K562 (cell line): Measurements from ENCODE around the gene KLHL12. TPM values are rescaled to one million over a fixed set of nuclear protein-coding genes. Genes with fewer than 3 reads are reported as not detected.

Source experiments
- ATAC-seq: fragments of 200-7000 bp; cut with Tn5 transposase; 3 replicates; pipeline ENCODE4 v1.9.1; 2020; ENCODE audit warnings: moderate library complexity
- BruUV-seq: library from RNA; stranded (reverse); fragments of 400-500 nt; replicated peaks from 2 replicates; lab custom pipeline; 2021; lab: Mats Ljungman, UMichigan
- CTCF ChIA-PET: fragments of 300-600 bp; formaldehyde crosslinking; extraction: SDS; loops from one replicate; lab custom pipeline; 2021; ENCODE audit warnings: low intra/inter-chr PET ratio; lab: Yijun Ruan, JAX
- POLR2A ChIA-PET: fragments of 300-600, 350-650 bp; sonication (Branson Sonifier 250); formaldehyde crosslinking; extraction: SDS; loops from one replicate; lab custom pipeline; 2021; ENCODE audit warnings: antibody characterized with exemption, inconsistent platforms; lab: Yijun Ruan, JAX
- DNase-seq, 4 experiments: peaks; one replicate each; pipeline versions ENCODE4 v3.0.0 to v3.0.0-alpha.2; 2011 to 2018; ENCODE audit warnings: low spot score in 3 of 4, mixed read lengths in 3 of 4; ENCODE audit errors: extremely low read depth in 1 of 4
- FAIRE-seq: peaks from 2 replicates; lab custom pipeline; 2011; peaks lifted over from hg19 to GRCh38; lab: Jason Lieb, UNC
- H2AFZ ChIP-seq: 2 replicates; pipeline ENCODE4 v1.6.0; 2011; ENCODE audit warnings: low read depth, low read length, control low read depth, inconsistent platforms
- H3K27ac ChIP-seq: fragments of 200-600 bp; 3 replicates; pipeline ENCODE4 v1.8.0; 2011; ENCODE audit warnings: low read depth, mild to moderate bottlenecking, control low read depth, inconsistent platforms, low read length, moderate library complexity, mixed read lengths; ENCODE audit errors: extremely low read depth
- H3K27me3 ChIP-seq, 2 experiments: fragments of 300-600 bp in 1 of 2; 2 replicates in 1 of 2; 3 replicates in 1 of 2; pipeline versions ENCODE4 v1.6.0 to v1.8.0; 2011; ENCODE audit warnings: inconsistent platforms in 2 of 2, low read length in 2 of 2, mild to moderate bottlenecking in 1 of 2, mixed read lengths in 1 of 2, moderate library complexity in 1 of 2; ENCODE audit not compliant: control insufficient read depth in 2 of 2, insufficient read depth in 2 of 2
- H3K36me3 ChIP-seq: fragments of 300-600 bp; 3 replicates; pipeline ENCODE4 v1.8.0; 2011; ENCODE audit warnings: mild to moderate bottlenecking, low read length, inconsistent platforms; ENCODE audit not compliant: control insufficient read depth, insufficient read depth
- H3K4me1 ChIP-seq, 2 experiments: fragments of 200-600 bp in 1 of 2; replicated peaks in 1 of 2; 2 replicates in 1 of 2; 3 replicates in 1 of 2; pipeline versions ENCODE4 v1.5.1 to v1.8.0; 2011; ENCODE audit warnings: inconsistent platforms in 2 of 2, low read length in 2 of 2, mild to moderate bottlenecking in 1 of 2, mixed read lengths in 1 of 2, moderate library complexity in 1 of 2; ENCODE audit not compliant: control insufficient read depth in 2 of 2, insufficient read depth in 2 of 2
- H3K4me2 ChIP-seq: 2 replicates; pipeline ENCODE4 v1.6.1; 2011; ENCODE audit warnings: low read length, control low read depth, inconsistent platforms, mixed read lengths; ENCODE audit not compliant: insufficient read depth
- H3K4me3 ChIP-seq: fragments of 200-600 bp; sonication (generic), shearing (Covaris generic); 2 replicates; pipeline ENCODE4 v1.5.1; 2016; ENCODE audit warnings: control low read depth, inconsistent platforms
- H3K79me2 ChIP-seq: fragments of 200-600 bp; 3 replicates; pipeline ENCODE4 v1.8.0; 2011; ENCODE audit warnings: low read length, inconsistent platforms; ENCODE audit not compliant: control insufficient read depth, insufficient read depth
- H3K9ac ChIP-seq, 2 experiments: 2 replicates each; pipeline versions ENCODE4 v1.6.0 to v1.6.1; 2011; ENCODE audit warnings: low read depth in 2 of 2, low read length in 2 of 2, control low read depth in 1 of 2, inconsistent platforms in 1 of 2, mild to moderate bottlenecking in 1 of 2, mixed read lengths in 1 of 2; ENCODE audit not compliant: insufficient read depth in 1 of 2
- H3K9me1 ChIP-seq: one replicate; pipeline ENCODE4 v1.6.0; 2011; ENCODE audit warnings: inconsistent platforms, mild to moderate bottlenecking, low read length, moderate library complexity; ENCODE audit not compliant: control insufficient read depth, insufficient read depth
- H3K9me3 ChIP-seq: replicated peaks from 2 replicates; pipeline ENCODE4 v1.5.1; 2011; ENCODE audit warnings: low read depth, low read length, inconsistent platforms; ENCODE audit not compliant: control insufficient read depth, insufficient read depth
- H4K20me1 ChIP-seq: replicated peaks from 2 replicates; pipeline ENCODE4 v1.6.1; 2011; ENCODE audit warnings: low read length, inconsistent platforms, mixed read lengths; ENCODE audit not compliant: control insufficient read depth, insufficient read depth
- BCL6 ChIP-seq: fragments of 250-450 bp; sonication (Bioruptor Pico); IDR thresholded peaks from 2 replicates; pipeline ENCODE4 v1.4.0; 2020
- BCOR ChIP-seq: fragments of 450-650 bp; IDR thresholded peaks from 2 replicates; pipeline ENCODE4 v1.6.1; 2016
- CBFB ChIP-seq: sonication (generic); formaldehyde crosslinking; IDR thresholded peaks from 2 replicates; pipeline ENCODE4 v1.4.0; 2020; ENCODE audit warnings: mild to moderate bottlenecking, missing genetic modification reagents
- COPS2 ChIP-seq: fragments of 450-650 bp; conservative IDR thresholded peaks from 2 replicates; pipeline ENCODE4 v1.6.1; 2016; ENCODE audit warnings: mild to moderate bottlenecking, moderate library complexity
- CTBP1 ChIP-seq: fragments of 450-650 bp; IDR thresholded peaks from 2 replicates; pipeline ENCODE4 v1.6.1; 2016; ENCODE audit warnings: borderline replicate concordance
- PHTF2 ChIP-seq: fragments of 250-450 bp; sonication (Bioruptor Pico); IDR thresholded peaks from 2 replicates; pipeline ENCODE4 v1.5.0; 2021; ENCODE audit warnings: mild to moderate bottlenecking
- SNRNP70 ChIP-seq: fragments of 200-400 bp; formaldehyde crosslinking; optimal IDR thresholded peaks from 2 replicates; pipeline ENCODE3; 2017; ENCODE audit warnings: low read depth, low read length
- SREBF2 ChIP-seq: sonication (generic); formaldehyde crosslinking; IDR thresholded peaks from 2 replicates; pipeline ENCODE4 v1.4.0; 2020; ENCODE audit warnings: mild to moderate bottlenecking, missing genetic modification reagents
- STAT5B ChIP-seq: fragments of 250-450 bp; sonication (Bioruptor Pico); IDR thresholded peaks from 2 replicates; pipeline ENCODE4 v1.8.0; 2021; ENCODE audit warnings: mild to moderate bottlenecking, inconsistent platforms
- TCF3 ChIP-seq: sonication (generic); formaldehyde crosslinking; IDR thresholded peaks from 2 replicates; pipeline ENCODE4 v1.4.0; 2020; ENCODE audit warnings: mild to moderate bottlenecking, missing genetic modification reagents
- ZNF217 ChIP-seq: sonication (generic); formaldehyde crosslinking; IDR thresholded peaks from 2 replicates; pipeline ENCODE4 v1.8.0; 2022; ENCODE audit warnings: mild to moderate bottlenecking, missing genetic modification reagents
- ZNF282 ChIP-seq: sonication (generic); formaldehyde crosslinking; IDR thresholded peaks from 2 replicates; pipeline ENCODE4 v1.8.1; 2023; ENCODE audit warnings: missing genetic modification reagents
- ZNF431 ChIP-seq: sonication (generic); formaldehyde crosslinking; IDR thresholded peaks from 2 replicates; pipeline ENCODE4 v1.8.0; 2022; ENCODE audit warnings: mild to moderate bottlenecking, missing genetic modification reagents
- WGBS: fragments of 100-300 bp; shearing (Covaris generic); methylation state at CpG from one replicate; pipeline ENCODE4 v1.1.6; 2016; ENCODE audit warnings: low coverage, mixed read lengths; ENCODE audit not compliant: insufficient coverage; ENCODE audit errors: missing lambda C conversion rate; 5-methylcytosine and 5-hydroxymethylcytosine counted together
- in situ Hi-C: fragments of 300-500 bp; cut with MboI; formaldehyde crosslinking; loops from 4 replicates; pipeline ENCODE4 v1.15.0; 2018; ENCODE audit warnings: inconsistent platforms, mixed read lengths
- intact Hi-C: fragments of 100-400 bp; cut with micrococcal nuclease; formaldehyde crosslinking; loops from 2 replicates; pipeline ENCODE4 v1.14.2; 2022
- polyA plus RNA-seq, 8 experiments: library from polyadenylated mRNA; depleted of rRNA in 4 of 8; stranded (reverse) in 5 of 8; unstranded in 3 of 8; fragments of >200 nt; fragmentation: Nextera tagmentation in 2 of 8; fragmentation: Illumina TruSeq in 1 of 8; extraction: Ambion mirVana in 2 of 8; extraction: Trizol in 1 of 8; gene quantifications; 2 replicates each; pipeline versions ENCODE4 v1.2.1 to v1.2.3, GENCODE V29; 2011 to 2014; ENCODE audit warnings: inconsistent platforms in 1 of 8, missing spikeins in 1 of 8
- total RNA-seq, 7 experiments: library from RNA; depleted of rRNA in 6 of 7; stranded (reverse); fragments of >200 nt in 6 of 7; fragmentation: Illumina TruSeq in 2 of 7; extraction: Trizol in 2 of 7; gene quantifications; 2 replicates each; pipeline versions ENCODE4 v1.2.1 to v1.2.3, GENCODE V29; 2011 to 2021; ENCODE audit warnings: low replicate concordance in 1 of 7
- TF ChIP-seq, protein P1 (sequence below): fragments of 450-650 bp; IDR thresholded peaks from 2 replicates; pipeline ENCODE4 v1.6.1; 2016; ENCODE audit warnings: antibody characterized with exemption

The KLHL12 gene
- total and polyA plus RNA-seq, 9 of the 15 experiments (the other 6 are each of a cell fraction or from before 2014, with no cell fraction given) = 23.1 to 85.1 (median 35.0) TPM

DNA sequence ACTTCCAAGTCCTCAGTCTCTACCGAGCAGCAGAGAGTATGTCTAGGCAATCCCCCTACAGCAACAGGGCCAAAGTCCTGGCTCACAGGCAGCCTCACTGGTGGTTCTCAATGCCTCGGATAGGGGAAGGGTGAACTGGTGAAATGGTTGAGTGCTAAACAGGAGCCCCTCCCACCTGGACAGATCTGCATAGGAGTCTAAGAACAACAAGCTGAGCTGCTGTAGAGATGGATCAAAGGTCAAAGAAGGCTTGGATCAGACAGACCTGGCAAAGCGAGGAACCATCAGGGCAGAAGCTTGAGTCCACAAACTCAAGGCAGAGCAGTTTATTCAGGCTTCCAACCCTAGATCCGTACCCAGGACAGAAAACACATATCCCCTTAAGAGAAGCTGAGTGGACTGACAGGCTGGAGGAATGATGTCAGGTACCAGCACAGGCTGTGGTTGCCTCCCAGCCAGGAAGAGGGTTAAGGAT lies 69.9 kb downstream of the KLHL12 start (continued):
- TF ChIP-seq SNRNP70 (no peak), ZNF282 (CRISPR knock-in tag) (no peak), BCL6 (CRISPR knock-in tag) (no peak), BCOR (no peak), TCF3 (no peak), ZNF431 (CRISPR knock-in tag) (no peak), ZNF217 (CRISPR knock-in tag) (no peak)

- H3K9me3 ChIP-seq = no peaks in the 10 kb centered on the region
- 40% methylated on average over 2 of the region's 2 CpGs for WGBS
- CTCF ChIA-PET = no interaction called here
Measured at GRCh38 chr1:202856014-202856413, 71.0 kb downstream of the KLHL12 start.

More at GRCh38 chr1:202856014-202856413, 71.0 kb downstream of the KLHL12 start:
- Histone ChIP-seq H3K4me2 (no peak overlapping the region), H3K27ac (no peak overlapping the region), H3K4me1 (peaks cover 0 to 13% of the 10 kb centered on the region in 2 experiments; a peak in 3 of 5 replicates), H2AFZ (no peak overlapping the region), H4K20me1 (no peaks in the 10 kb centered on the region), H3K9me1 (no peaks in the 10 kb centered on the region), H3K36me3 (no peaks in the 10 kb centered on the region), H3K9ac (no peak overlapping the region), H3K4me3 (no peak overlapping the region), H3K79me2 (no peaks in the 10 kb centered on the region), H3K27me3 (no peaks in the 10 kb centered on the region; a peak in 1 of 5 replicates)
- intact Hi-C loops (no loop called here), in situ Hi-C loops (no loop called here)
- FAIRE-seq (no peak), ATAC-seq (no peak), DNase-seq (no peak)
- TF ChIP-seq, protein P1, sequence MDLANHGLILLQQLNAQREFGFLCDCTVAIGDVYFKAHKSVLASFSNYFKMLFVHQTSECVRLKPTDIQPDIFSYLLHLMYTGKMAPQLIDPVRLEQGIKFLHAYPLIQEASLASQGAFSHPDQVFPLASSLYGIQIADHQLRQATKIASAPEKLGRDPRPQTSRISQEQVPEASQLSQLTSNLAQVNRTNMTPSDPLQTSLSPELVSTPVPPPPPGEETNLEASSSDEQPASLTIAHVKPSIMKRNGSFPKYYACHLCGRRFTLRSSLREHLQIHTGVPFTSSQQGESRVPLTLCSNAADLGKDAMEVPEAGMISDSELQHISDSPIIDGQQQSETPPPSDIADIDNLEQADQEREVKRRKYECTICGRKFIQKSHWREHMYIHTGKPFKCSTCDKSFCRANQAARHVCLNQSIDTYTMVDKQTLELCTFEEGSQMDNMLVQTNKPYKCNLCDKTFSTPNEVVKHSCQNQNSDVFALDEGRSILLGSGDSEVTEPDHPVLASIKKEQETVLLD = no peak
- no peak for TF ChIP-seq ZNF431 (CRISPR knock-in tag)
- no peak for TF ChIP-seq COPS2
- no peak for TF ChIP-seq CBFB (CRISPR knock-in tag)
- TF ChIP-seq SREBF2 = no peak
- no peak for TF ChIP-seq STAT5B (CRISPR knock-in tag)
- no peak for TF ChIP-seq CTBP1
- no peak for TF ChIP-seq PHTF2 (CRISPR knock-in tag)
- POLR2A ChIA-PET = interaction anchor here (0.7 kb wide), 1 partner anchor 110 kb away, joined by 3 read pairs; no protein-coding TSS in a partner anchor
- BruUV-seq = no TSS peak
